ENCODE measurements around the gene FERMT1. TPM values are rescaled to one million over a fixed set of nuclear protein-coding genes. Genes with fewer than 3 reads are reported as not detected.

The FERMT1 gene
- total RNA-seq, 1 donor from 2014 or later: 2.4 TPM

GRCh38 chr20:6091661-6092060 is 31.2 kb downstream of the FERMT1 start:
- no peaks in the 10 kb centered on the region for H3K36me3 ChIP-seq
- DNase-seq (no peak), ATAC-seq (no peak)
- intact Hi-C loops (cut with DNase I): no loop called here
- H3K4me3 ChIP-seq: no peak overlapping the region
- no peak for TF ChIP-seq CTCF (IDR thresholded peaks at IDR 0.05)
- H3K27me3 ChIP-seq: no peaks in the 10 kb centered on the region
- no peak overlapping the region for H3K27ac ChIP-seq
- H3K4me1 ChIP-seq: no peaks in the 10 kb centered on the region
- H3K9me3 ChIP-seq: no peaks in the 10 kb centered on the region

GRCh38 chr20:6086868-6087267 is 36.0 kb downstream of the FERMT1 start:
- H3K27me3 ChIP-seq: no peaks in the 10 kb centered on the region
- intact Hi-C loops (cut with DNase I): no loop called here
- H3K9me3 ChIP-seq: no peaks in the 10 kb centered on the region
- no peak for DNase-seq
- H3K36me3 ChIP-seq: no peaks in the 10 kb centered on the region
- TF ChIP-seq CTCF (IDR thresholded peaks at IDR 0.05): no peak
- no peaks in the 10 kb centered on the region for H3K4me1 ChIP-seq
- no peak overlapping the region for H3K4me3 ChIP-seq
- H3K27ac ChIP-seq: no peak overlapping the region
- no peak for ATAC-seq

- Histone ChIP-seq H3K36me3 (no peaks in the 10 kb centered on the region), H3K27ac (no peak overlapping the region), H3K27me3 (no peaks in the 10 kb centered on the region), H3K9me3 (no peaks in the 10 kb centered on the region), H3K4me1 (no peaks in the 10 kb centered on the region), H3K4me3 (no peak overlapping the region)
- DNase-seq (no peak), ATAC-seq (no peak)
- TF ChIP-seq CTCF (IDR thresholded peaks at IDR 0.05): no peak
- intact Hi-C loops (cut with DNase I): loop anchor here (5.0 kb wide), 1 partner anchor 562 kb away; no protein-coding TSS in a partner anchor
These were observed 38.9 kb downstream of the FERMT1 start for GRCh38 chr20:6083926-6084325.

- no peaks in the 10 kb centered on the region for H3K27me3 ChIP-seq
- H3K36me3 ChIP-seq: no peaks in the 10 kb centered on the region
- no peak overlapping the region for H3K4me3 ChIP-seq
- DNase-seq (no peak), ATAC-seq (no peak)
- intact Hi-C loops (cut with DNase I): loop anchor here (5.0 kb wide), 1 partner anchor 559 kb away; no protein-coding TSS in a partner anchor
- no peak for TF ChIP-seq CTCF (IDR thresholded peaks at IDR 0.05)
- H3K27ac ChIP-seq: no peak overlapping the region
- H3K9me3 ChIP-seq: no peaks in the 10 kb centered on the region
- no peaks in the 10 kb centered on the region for H3K4me1 ChIP-seq
These were observed 41.6 kb downstream of the FERMT1 start for GRCh38 chr20:6081236-6081635.

GRCh38 chr20:6079016-6079415 is 43.8 kb downstream of the FERMT1 start:
- DNase-seq (no peak), ATAC-seq (no peak)
- Histone ChIP-seq H3K36me3 (no peaks in the 10 kb centered on the region), H3K9me3 (no peaks in the 10 kb centered on the region), H3K27me3 (no peaks in the 10 kb centered on the region), H3K27ac (no peak overlapping the region), H3K4me3 (no peak overlapping the region), H3K4me1 (no peaks in the 10 kb centered on the region)
- intact Hi-C loops (cut with DNase I): no loop called here
- no peak for TF ChIP-seq CTCF (IDR thresholded peaks at IDR 0.05)
